ENCODE results near the gene MMEL1.

DNA sequence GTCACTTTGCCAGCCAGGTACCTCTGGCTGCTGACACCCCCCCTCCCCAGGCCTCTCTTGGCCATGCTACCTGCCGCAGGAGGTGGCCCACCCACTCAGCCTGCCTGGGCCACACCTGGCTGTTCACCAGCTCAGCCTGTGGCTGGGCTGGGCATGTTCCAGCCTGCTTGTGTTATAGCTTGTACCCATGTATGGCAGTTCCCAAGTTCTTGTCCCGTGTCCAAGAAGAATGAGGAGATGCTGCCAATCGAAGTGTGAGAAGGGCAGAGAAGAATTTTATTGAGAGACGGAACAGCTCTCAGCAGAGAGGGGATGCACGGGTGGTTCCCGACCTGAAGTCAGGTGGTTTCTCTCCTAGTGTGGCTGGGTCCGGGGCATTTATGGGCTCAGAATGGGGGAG is 3.9 kb upstream of the MMEL1 start:
- TF ChIP-seq, protein P1, sequence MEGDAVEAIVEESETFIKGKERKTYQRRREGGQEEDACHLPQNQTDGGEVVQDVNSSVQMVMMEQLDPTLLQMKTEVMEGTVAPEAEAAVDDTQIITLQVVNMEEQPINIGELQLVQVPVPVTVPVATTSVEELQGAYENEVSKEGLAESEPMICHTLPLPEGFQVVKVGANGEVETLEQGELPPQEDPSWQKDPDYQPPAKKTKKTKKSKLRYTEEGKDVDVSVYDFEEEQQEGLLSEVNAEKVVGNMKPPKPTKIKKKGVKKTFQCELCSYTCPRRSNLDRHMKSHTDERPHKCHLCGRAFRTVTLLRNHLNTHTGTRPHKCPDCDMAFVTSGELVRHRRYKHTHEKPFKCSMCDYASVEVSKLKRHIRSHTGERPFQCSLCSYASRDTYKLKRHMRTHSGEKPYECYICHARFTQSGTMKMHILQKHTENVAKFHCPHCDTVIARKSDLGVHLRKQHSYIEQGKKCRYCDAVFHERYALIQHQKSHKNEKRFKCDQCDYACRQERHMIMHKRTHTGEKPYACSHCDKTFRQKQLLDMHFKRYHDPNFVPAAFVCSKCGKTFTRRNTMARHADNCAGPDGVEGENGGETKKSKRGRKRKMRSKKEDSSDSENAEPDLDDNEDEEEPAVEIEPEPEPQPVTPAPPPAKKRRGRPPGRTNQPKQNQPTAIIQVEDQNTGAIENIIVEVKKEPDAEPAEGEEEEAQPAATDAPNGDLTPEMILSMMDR (IDR thresholded peaks at IDR 0.05): no peak
- TF ChIP-seq EZH2 (IDR thresholded peaks at IDR 0.05; ENCODE audit: borderline replicate concordance, insufficient read depth, low read depth, low read length, poor library complexity, severe bottlenecking): no peak

Data from B cell (primary cell).